ENCODE results near the gene GPR25. TPM values are rescaled to one million over a fixed set of nuclear protein-coding genes. Genes with fewer than 3 reads are reported as not detected.
A peak's percentile ranks its signal among the peaks of the same experiment; 100 is the strongest.
"Not testable (repeated sequence)": the region's sequence is repeated elsewhere in the genome, so short reads cannot be mapped to it uniquely, and the experiment has no call there.

Gene GPR25
- total RNA-seq, 1 donor from 2014 or later, result not detected

DNA sequence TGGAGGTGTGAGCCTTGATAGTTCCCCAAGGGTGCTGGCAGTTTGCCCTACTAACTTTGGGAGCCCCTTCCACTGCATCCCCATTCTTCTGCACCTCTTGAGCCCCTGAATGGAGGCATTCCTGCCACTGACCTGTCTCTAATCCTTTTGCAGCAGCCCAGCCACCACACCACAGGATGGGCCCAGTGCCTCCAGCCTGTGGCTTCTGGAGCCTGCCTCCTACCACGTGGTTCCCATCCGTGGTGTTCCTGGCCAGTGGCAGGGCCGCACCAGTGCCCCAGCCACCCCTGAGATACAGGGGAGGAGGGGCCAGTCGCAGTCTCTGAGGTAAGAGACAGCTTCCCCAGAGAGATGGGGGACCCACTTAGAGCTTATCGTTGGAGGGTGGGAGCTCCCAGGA lies 36.3 kb downstream of the GPR25 start:
- DNase-seq (ENCODE audit: low spot score), result no peak
- no peak for ATAC-seq

DNA sequence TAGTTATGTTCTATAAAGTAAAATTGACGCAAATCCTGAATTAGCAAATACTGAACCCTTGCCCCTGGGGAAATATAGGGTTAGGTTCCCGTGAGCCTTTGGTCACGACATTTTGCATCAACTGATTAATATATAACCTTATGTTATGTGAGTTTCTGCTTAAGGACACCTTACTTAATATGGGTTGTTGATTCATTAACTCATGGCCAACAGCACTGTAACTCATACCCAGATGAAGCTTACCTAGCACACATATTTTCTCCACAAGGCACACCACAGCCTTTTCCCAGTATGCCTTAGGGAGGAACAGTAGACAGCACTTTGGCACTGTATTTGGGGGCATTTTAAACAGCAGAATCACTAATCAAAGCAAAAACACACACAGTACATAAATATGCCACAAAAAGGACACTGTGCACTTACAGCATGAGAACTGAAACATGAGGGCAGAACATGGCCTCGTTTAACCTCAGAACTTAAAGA lies 37.0 kb downstream of the GPR25 start:
- DNase-seq (ENCODE audit: low spot score), result no peak
- no peak for ATAC-seq

DNA sequence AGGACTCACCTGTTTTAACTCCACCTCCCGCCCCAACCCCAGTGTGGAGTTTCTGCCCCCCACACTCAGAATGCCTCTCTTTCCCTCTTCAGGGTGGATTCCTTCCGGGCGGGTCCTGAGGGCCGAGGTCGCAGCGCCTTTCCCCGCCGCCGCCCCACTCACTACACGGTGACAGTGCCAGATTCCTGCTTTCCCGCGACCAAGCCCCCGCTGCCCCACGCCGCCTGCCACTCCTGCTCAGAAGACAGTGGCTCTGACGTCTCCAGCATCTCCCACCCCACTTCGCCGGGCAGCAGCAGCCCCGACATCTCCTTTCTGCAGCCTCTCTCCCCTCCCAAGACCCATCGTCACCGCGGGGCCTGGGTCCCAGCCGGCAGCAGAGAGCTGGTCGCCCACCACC lies 38.6 kb downstream of the GPR25 start:
- ATAC-seq (no peak), DNase-seq (ENCODE audit: low spot score) (no peak)

DNA sequence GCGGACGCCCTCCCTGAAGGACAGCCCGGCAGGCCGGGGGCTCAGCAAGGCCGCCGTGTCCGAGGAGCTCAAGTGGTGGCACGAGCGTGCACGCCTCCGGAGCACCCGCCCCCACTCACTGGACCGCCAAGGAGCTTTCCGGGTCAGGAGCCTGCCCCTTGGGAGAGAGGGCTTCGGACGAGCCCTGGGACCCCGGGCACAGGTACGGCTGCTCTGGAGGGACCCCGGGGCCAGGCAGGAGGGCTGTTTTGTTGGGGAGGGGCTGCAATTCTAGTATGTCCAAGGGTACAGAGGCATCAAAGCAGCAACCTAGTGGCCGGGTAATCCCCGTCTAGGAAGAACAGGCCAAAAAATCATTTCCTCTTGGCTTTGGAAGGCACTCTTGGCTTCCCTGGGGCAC lies 39.2 kb downstream of the GPR25 start:
- not testable (repeated sequence) for DNase-seq (ENCODE audit: low spot score); ATAC-seq

DNA sequence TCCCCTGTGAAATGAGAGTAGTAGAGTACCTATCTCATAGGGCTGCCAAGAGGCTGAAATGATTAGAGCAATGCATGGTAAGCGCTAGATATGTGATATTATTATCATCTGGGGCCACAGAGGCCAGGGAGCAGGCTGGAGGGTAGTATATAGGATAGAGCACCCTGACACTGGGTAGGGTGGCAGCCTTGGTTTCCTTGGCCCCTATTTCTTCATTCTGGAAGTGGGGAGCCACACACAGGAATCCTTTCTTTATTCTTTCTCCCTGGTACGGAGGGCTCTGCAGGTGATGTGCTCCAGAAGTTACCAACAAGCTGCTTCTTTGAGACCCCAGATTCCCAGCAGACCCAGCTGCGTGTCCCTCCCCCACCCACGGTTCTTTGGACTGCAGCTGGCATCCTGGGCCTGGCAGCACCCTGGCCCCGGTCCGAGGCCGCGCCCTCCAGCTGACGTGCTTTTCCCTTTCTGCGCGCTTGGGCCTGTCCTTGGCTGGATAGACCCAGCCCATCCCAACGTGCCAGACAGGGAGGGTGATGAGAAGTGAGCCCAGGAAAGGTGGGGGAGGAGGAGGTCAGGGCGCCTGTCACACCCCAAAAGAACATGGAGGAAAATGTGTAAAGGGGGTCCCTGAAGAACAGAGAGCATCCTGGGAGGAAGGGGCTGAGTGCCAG lies 40.1 kb downstream of the GPR25 start:
- DNase-seq (ENCODE audit: low spot score), result no peak
- no peak for ATAC-seq

DNA sequence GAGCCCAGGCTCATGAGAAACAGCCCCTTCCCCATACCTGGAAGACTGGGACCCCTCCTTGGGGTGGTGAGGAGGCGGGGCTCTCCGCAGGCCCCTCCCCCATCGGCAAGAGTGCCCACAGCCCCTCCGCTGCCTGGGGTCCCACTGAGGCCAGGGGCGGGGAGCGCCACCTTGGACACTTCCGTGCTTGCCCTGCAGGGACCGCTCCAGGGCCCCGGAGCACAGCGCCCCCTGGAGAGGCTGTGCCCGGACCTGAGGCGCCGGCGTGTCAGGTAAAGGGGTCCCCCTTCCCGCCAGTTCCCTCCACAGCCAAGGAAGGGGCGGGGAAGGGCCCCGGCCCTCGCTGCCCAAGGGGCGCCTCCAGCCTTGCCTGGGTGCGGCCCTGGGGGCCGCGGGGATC lies 43.4 kb downstream of the GPR25 start:
- no peak for DNase-seq (ENCODE audit: low spot score)
- ATAC-seq, result no peak

DNA sequence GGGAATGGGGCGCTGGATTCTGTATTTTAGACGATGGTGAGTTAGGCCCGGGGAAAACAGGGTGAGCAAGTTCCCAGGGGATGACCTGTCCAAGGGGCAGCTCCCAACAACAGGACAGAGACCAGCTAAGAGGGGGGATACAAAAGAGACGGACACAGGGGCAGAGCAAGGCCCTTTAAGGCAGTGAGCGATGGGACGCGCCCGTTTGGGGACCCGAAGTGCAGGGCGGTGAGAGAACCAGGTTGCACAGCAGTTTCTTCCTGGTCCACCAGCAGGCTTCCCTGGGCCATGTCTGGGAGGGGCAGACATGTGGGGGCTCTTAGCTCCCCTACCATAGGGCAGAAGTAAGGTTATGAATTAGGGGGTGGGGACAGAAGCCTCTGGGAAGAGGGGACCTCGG lies 43.9 kb downstream of the GPR25 start:
- DNase-seq (ENCODE audit: low spot score), result no peak
- ATAC-seq, result no peak

DNA sequence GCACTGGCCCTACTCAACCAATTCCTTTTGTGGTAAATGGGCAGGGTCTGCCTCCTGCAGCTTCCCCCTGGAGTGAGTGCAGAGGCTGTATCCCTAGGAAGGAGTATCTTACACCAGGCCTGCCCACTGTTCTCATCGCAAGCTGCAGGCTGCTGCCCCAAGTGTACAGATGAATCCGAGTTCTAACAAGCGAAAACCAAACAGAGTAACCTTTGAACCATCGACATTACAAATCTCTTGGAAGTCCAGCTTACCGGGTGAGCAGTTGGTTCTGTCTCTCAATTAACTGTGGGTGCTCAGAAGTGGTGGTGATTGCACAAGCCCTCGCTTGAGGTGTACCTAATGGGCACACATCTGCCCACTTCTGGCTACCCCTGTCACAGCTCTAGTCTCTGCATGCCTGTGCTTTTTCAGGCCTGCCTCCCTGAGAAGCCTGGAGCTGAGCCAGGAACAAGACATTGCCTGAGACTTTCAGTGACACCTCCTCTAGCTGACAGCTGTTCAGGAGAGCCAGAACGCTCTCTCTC lies 44.6 kb downstream of the GPR25 start:
- DNase-seq (ENCODE audit: low spot score), result no peak
- ATAC-seq, result peak; percentile 79

DNA sequence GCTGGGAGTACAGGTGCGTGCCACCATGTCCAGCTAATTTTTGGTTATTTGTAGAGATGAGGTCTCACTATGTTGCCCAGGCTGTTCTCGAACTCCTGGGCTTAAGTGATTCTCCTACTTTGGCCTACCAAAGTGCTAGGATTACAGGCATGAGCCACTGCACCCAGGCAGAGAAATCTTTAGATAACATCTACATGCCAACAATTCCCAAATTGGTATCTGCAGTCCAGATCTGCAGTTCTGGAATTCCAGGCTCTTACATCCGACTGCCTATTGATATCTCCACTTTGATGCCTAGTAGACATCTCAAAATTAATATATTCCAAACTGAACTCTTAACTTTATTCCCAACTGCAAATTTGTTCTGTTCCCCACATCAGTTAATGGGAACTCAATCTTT lies 45.2 kb downstream of the GPR25 start:
- ATAC-seq, result no peak
- DNase-seq (ENCODE audit: low spot score), result no peak

DNA sequence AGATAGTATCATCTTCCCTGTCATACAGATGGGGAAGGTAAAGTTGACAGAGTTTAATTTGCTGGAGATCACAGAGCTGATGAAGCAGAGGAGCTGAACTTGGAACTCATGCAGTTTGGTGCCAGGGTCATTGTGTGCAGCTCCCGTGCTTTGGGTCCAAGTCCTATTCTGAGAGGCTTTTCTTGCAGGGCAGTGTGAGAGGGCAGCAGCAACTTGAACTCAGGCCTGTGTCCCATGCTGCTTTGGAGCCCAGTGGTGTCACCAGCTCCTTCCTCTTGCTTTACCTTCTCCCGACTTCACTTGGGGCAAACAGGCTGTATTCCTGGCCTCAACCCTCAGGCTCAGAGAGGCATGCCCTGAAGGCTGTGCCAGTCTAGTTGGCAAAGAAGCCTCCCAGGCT lies 46.6 kb downstream of the GPR25 start:
- no peak for DNase-seq (ENCODE audit: low spot score)
- no peak for ATAC-seq

DNA sequence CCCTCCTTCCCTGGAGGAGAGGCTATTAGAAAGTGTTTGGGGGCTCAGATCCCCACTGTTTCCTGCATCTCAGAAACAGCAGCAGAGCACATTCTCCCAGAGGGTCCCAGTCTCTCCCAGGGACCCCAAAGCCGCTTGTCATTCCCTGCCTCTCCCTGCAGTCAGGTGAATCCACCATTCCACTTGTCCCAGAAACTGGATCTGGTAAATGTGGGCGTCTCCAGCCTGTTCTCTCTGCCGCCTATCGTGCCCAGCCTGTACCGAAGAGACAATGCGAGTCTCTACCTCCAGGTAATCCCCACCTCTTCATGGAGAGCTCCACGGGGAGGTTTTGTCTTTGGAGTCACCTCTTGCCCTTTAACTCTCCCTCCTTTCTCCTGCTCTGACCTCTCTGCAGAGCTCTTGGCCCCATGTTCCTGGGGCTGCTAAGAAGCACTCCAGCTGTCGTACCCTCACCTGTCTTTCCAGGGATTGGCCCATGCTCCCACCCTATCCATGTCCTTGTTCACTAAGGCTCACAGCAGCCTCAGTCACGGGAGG lies 48.9 kb downstream of the GPR25 start:
- DNase-seq (ENCODE audit: low spot score), result no peak
- ATAC-seq, result no peak

DNA sequence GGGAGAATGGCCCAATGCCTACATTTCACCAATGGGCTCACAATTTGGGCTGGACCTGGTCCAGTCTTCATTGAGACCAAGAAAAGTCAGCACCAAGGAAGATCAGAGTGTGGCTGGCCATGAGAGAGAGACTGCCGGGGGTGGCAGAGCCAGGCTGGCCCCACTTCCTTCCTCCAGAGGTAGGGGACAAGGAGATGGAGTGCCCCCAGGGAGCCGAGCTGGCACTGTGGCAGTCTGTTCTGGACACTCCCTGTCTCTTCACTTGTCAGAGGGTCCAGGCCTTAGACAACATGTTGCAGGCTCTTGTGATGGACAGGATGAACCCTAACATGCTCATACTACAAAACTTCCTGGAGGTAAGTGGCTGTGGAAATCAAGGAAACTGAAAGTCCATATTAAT lies 49.6 kb downstream of the GPR25 start:
- ATAC-seq (no peak), DNase-seq (ENCODE audit: low spot score) (no peak)

DNA sequence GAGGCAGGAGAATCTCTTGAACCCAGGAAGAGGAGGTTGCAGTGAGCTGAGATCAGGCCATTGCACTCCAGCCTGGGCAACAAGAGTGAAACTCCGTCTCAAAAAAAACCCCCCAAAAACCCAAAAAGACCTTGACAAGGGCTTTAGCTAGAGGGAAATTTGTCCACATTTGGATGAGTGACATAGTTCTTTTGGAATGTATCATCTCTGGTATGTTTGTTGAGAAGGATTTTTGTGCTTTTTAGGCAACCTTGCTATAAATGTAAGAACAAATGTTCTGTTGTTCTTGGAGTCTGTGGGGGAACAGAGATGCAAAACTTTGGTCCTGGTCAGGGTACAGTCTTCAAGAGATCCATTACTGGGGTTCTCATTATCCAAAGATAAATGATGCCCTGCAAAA lies 50.8 kb downstream of the GPR25 start:
- ATAC-seq (no peak), DNase-seq (ENCODE audit: low spot score) (no peak)

Other genes starting within 250 kb of the GPR25 start
- 6.8 TPM for gene DDX59, start 203.1 kb upstream of the GPR25 start, total RNA-seq
- 5.5 TPM for gene CAMSAP2, start 134.1 kb upstream of the GPR25 start, total RNA-seq
- gene INAVA, start 21.9 kb downstream of the GPR25 start, total RNA-seq, result 0.45 TPM
- gene KIF21B, start 150.7 kb downstream of the GPR25 start, total RNA-seq, result 0.93 TPM
- not detected for gene CACNA1S, start 239.4 kb downstream of the GPR25 start, total RNA-seq

Data from left lobe of liver (tissue), 2 donors.